ENCODE results near the gene CDY1. TPM values are rescaled to one million over a fixed set of nuclear protein-coding genes. Genes with fewer than 3 reads are reported as not detected.
"Not testable (repeated sequence)": the region's sequence is repeated elsewhere in the genome, so short reads cannot be mapped to it uniquely, and the experiment has no call there.

CDY1 gene
- not detected in 2 replicates for total RNA-seq

GRCh38 chrY:25621817-25622216 lies at the start of gene CDY1:
TSS of gene CDY1 (plus strand) at chrY:25622117. CDS start at chrY:25622443, 326 bp downstream.
- not testable (repeated sequence) for H3K4me1 ChIP-seq (ENCODE audit: insufficient read depth, low read length); H2AFZ ChIP-seq (ENCODE audit: low read length); H3K27ac ChIP-seq (ENCODE audit: low read depth, low read length); DNase-seq (ENCODE audit: insufficient read length, low spot score, missing footprints); H3K4me2 ChIP-seq (ENCODE audit: insufficient read depth, low read length); H3K27me3 ChIP-seq (ENCODE audit: insufficient read depth, low read length); H3K79me2 ChIP-seq (ENCODE audit: insufficient read depth, low read length); H3K36me3 ChIP-seq (ENCODE audit: insufficient read depth, low read length); H3K9me3 ChIP-seq (ENCODE audit: low read depth, low read length); H4K20me1 ChIP-seq (ENCODE audit: insufficient read depth, low read length); H3K4me3 ChIP-seq (ENCODE audit: insufficient read depth, low read length)

GRCh38 chrY:25593336-25593735 lies 28.6 kb upstream of the CDY1 start:
- H3K27ac ChIP-seq (ENCODE audit: low read depth, low read length); H3K4me3 ChIP-seq (ENCODE audit: insufficient read depth, low read length); H2AFZ ChIP-seq (ENCODE audit: low read length): not testable (repeated sequence)

GRCh38 chrY:25620209-25620608 lies 1.7 kb upstream of the CDY1 start:
- not testable (repeated sequence) for DNase-seq (ENCODE audit: insufficient read length, low spot score, missing footprints); H3K36me3 ChIP-seq (ENCODE audit: insufficient read depth, low read length); H3K4me2 ChIP-seq (ENCODE audit: insufficient read depth, low read length); H3K4me1 ChIP-seq (ENCODE audit: insufficient read depth, low read length); H4K20me1 ChIP-seq (ENCODE audit: insufficient read depth, low read length); H3K79me2 ChIP-seq (ENCODE audit: insufficient read depth, low read length); H3K9me3 ChIP-seq (ENCODE audit: low read depth, low read length); H2AFZ ChIP-seq (ENCODE audit: low read length); H3K4me3 ChIP-seq (ENCODE audit: insufficient read depth, low read length); H3K27ac ChIP-seq (ENCODE audit: low read depth, low read length); H3K27me3 ChIP-seq (ENCODE audit: insufficient read depth, low read length)

More at GRCh38 chrY:25593336-25593735, 28.6 kb upstream of the CDY1 start:
- H3K4me1 ChIP-seq (ENCODE audit: insufficient read depth, low read length); H3K79me2 ChIP-seq (ENCODE audit: insufficient read depth, low read length); H3K27me3 ChIP-seq (ENCODE audit: insufficient read depth, low read length); H3K36me3 ChIP-seq (ENCODE audit: insufficient read depth, low read length); H3K4me2 ChIP-seq (ENCODE audit: insufficient read depth, low read length); H4K20me1 ChIP-seq (ENCODE audit: insufficient read depth, low read length); H3K9me3 ChIP-seq (ENCODE audit: low read depth, low read length); DNase-seq (ENCODE audit: insufficient read length, low spot score, missing footprints): not testable (repeated sequence)

GRCh38 chrY:25626524-25626923 lies 4.6 kb downstream of the CDY1 start:
- H3K4me2 ChIP-seq (ENCODE audit: insufficient read depth, low read length); H3K27me3 ChIP-seq (ENCODE audit: insufficient read depth, low read length); H3K27ac ChIP-seq (ENCODE audit: low read depth, low read length); H3K4me3 ChIP-seq (ENCODE audit: insufficient read depth, low read length); H3K9me3 ChIP-seq (ENCODE audit: low read depth, low read length); H3K79me2 ChIP-seq (ENCODE audit: insufficient read depth, low read length); H2AFZ ChIP-seq (ENCODE audit: low read length); DNase-seq (ENCODE audit: insufficient read length, low spot score, missing footprints); H4K20me1 ChIP-seq (ENCODE audit: insufficient read depth, low read length); H3K4me1 ChIP-seq (ENCODE audit: insufficient read depth, low read length); H3K36me3 ChIP-seq (ENCODE audit: insufficient read depth, low read length): not testable (repeated sequence)

- not testable (repeated sequence) for H3K4me3 ChIP-seq (ENCODE audit: insufficient read depth, low read length); DNase-seq (ENCODE audit: insufficient read length, low spot score, missing footprints); H4K20me1 ChIP-seq (ENCODE audit: insufficient read depth, low read length); H3K4me1 ChIP-seq (ENCODE audit: insufficient read depth, low read length); H3K79me2 ChIP-seq (ENCODE audit: insufficient read depth, low read length); H3K4me2 ChIP-seq (ENCODE audit: insufficient read depth, low read length); H3K27ac ChIP-seq (ENCODE audit: low read depth, low read length); H3K36me3 ChIP-seq (ENCODE audit: insufficient read depth, low read length); H2AFZ ChIP-seq (ENCODE audit: low read length); H3K27me3 ChIP-seq (ENCODE audit: insufficient read depth, low read length); H3K9me3 ChIP-seq (ENCODE audit: low read depth, low read length)
Measured at GRCh38 chrY:25630383-25631112, 8.6 kb downstream of the CDY1 start.

- not testable (repeated sequence) for DNase-seq (ENCODE audit: insufficient read length, low spot score, missing footprints); H3K9me3 ChIP-seq (ENCODE audit: low read depth, low read length); H2AFZ ChIP-seq (ENCODE audit: low read length); H3K36me3 ChIP-seq (ENCODE audit: insufficient read depth, low read length); H3K27me3 ChIP-seq (ENCODE audit: insufficient read depth, low read length); H3K4me1 ChIP-seq (ENCODE audit: insufficient read depth, low read length); H3K4me3 ChIP-seq (ENCODE audit: insufficient read depth, low read length); H3K27ac ChIP-seq (ENCODE audit: low read depth, low read length); H4K20me1 ChIP-seq (ENCODE audit: insufficient read depth, low read length); H3K4me2 ChIP-seq (ENCODE audit: insufficient read depth, low read length); H3K79me2 ChIP-seq (ENCODE audit: insufficient read depth, low read length)
Measured at GRCh38 chrY:25639852-25640251, 17.9 kb downstream of the CDY1 start.

GRCh38 chrY:25643024-25643915 lies 21.4 kb downstream of the CDY1 start:
- not testable (repeated sequence) for H3K36me3 ChIP-seq (ENCODE audit: insufficient read depth, low read length); H4K20me1 ChIP-seq (ENCODE audit: insufficient read depth, low read length); H3K4me2 ChIP-seq (ENCODE audit: insufficient read depth, low read length); H3K27me3 ChIP-seq (ENCODE audit: insufficient read depth, low read length); H2AFZ ChIP-seq (ENCODE audit: low read length); DNase-seq (ENCODE audit: insufficient read length, low spot score, missing footprints); H3K27ac ChIP-seq (ENCODE audit: low read depth, low read length); H3K79me2 ChIP-seq (ENCODE audit: insufficient read depth, low read length); H3K4me3 ChIP-seq (ENCODE audit: insufficient read depth, low read length); H3K9me3 ChIP-seq (ENCODE audit: low read depth, low read length); H3K4me1 ChIP-seq (ENCODE audit: insufficient read depth, low read length)

All from osteoblast (primary cell).